ENCODE data around the gene FUBP1.
"Not testable (repeated sequence)": the region's sequence is repeated elsewhere in the genome, so short reads cannot be mapped to it uniquely, and the experiment has no call there.

FUBP1 gene, protein sequence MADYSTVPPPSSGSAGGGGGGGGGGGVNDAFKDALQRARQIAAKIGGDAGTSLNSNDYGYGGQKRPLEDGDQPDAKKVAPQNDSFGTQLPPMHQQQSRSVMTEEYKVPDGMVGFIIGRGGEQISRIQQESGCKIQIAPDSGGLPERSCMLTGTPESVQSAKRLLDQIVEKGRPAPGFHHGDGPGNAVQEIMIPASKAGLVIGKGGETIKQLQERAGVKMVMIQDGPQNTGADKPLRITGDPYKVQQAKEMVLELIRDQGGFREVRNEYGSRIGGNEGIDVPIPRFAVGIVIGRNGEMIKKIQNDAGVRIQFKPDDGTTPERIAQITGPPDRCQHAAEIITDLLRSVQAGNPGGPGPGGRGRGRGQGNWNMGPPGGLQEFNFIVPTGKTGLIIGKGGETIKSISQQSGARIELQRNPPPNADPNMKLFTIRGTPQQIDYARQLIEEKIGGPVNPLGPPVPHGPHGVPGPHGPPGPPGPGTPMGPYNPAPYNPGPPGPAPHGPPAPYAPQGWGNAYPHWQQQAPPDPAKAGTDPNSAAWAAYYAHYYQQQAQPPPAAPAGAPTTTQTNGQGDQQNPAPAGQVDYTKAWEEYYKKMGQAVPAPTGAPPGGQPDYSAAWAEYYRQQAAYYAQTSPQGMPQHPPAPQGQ

DNA sequence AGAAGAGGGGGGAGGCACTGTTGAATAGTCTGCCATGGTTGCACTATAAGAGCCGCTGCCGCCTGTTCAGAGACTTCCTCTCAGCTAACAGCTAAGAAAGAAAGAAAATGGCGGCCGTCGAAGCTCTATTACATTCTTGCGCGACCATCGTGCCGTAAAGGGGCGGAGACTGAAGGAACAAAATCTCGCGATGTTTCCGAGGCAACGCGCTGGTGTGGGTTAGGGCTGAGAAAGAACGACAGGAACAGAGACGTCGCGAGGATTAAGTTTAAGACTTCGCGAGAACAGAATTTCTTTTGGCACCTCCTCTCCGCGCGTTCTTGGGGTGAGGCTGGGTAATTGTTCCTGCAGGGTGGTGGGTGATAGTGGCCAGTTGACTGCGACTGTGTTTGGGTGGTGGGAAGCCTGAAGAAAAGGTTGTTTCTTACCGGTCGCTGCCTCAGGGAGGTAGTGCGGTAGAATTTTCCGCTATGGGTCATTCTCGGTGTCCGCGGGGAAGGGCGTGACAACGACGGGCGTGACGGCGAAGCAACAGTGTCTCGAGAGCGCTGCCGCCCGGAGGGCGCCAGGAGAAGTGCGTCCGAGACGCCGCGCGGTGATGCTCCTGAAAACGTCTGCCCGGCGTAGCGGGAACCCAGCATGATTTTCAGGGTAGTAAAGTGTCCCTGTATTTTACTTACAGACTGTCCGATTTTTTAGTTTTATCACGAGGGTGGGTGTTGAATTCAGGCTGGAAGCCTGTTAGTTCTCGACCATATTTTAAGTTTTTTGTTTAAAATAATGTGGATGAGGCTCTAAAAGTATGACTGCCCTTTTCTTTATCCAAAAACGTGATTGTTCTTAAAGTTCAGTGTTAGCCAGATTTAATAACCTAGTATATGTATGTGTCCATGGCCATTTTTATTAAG, at the start of gene FUBP1:
Gene FUBP1 (minus strand): TSS at position 104 of the 908 bp plus-strand sequence. CDS start 68 bp downstream, at position 36.
- peak; percentile 99 for DNase-seq

DNA sequence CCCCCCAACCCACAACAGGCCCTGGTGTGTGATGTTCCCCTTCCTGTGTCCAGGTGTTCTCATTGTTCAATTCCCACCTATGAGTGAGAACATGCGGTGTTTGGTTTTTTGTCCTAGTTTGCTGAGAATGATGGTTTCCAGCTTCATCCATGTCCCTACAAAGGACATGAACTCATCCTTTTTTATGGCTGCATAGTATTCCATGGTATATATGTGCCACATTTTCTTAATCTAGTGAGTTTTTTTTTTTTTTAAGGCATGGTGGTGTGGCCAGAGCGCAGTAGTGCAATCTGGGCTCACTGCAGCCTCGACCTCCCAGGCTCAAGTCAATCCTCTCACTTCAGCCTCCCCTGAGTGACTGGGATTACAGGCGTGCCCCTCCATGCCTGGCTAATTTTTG, 42.3 kb upstream of the FUBP1 start:
- not testable (repeated sequence) for DNase-seq

DNA sequence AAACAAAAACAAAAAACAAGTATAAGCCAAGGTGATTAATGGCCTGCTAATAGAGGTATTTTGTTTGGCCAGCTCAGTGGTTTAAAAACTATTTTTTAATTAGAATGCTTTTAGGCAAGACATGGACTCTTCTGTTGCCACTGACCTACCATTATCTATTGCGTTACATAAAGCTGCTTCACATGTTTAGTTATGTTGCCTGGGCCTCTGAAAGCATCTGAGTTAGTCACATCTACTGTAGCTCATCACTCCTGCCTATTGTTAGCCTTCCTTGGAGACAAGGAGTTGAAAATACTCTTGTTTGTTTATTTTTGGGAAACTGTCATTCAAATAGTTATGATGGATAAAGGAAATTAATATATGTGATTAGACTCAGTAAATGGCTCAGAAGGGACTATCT, 40.2 kb upstream of the FUBP1 start:
- DNase-seq: no peak

DNA sequence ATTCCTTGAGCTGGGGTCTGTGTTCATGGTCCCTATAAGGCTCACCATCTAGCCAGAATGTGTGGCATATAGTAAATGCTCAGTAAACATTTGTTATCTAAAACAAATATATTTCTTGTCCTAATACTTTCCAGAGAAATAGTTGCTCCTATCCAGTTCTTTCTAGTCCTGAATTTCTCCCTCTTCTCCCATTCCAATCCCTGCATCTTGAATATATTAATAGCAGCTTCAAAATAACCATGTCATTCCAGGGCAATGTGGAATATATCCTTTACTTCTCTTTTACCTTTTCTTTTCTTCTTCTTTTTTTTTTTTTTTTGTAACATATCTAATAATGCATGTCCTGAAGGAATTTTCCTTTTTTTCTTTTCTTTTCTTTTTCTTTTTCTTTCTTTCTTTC, 36.3 kb upstream of the FUBP1 start:
- no peak for DNase-seq

DNA sequence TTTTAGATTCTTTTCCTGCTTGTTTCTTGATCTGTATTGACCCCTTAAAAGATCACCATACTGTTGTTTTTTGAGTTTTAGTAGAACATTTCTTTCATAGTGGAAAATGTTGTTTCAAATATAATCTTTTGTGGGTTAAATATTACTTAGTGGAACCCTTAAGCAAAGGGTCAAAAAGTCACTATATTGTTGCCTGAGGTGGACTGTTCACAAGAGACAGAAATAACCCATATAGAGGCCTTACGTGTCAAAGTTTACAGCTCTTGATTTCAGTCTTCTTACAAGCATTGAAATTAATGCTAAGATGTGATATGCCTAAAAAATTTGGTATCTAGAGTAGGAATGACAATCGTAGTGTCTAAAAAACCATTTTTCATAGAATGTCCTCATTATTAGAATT, 32.2 kb upstream of the FUBP1 start:
- DNase-seq: no peak

DNA sequence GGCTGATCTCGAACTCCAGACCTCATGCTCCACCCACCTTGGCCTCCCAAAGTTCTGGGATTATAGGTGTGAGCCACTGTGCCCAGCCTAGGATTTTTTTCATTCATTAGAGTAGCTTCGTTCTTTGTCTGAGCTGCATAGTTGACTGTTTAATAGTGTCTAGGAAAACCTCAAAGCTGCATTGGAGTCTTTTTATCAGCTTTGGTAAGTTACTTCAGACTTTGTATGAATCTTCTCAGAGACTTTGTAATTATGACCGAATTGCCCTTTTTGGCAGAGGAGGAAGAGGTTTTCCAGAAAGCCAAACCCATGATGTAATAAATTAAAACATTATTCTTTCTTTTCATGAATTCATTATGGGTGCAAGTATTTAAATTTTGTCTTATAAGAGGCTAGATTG, 31.0 kb upstream of the FUBP1 start:
- no peak for DNase-seq

DNA sequence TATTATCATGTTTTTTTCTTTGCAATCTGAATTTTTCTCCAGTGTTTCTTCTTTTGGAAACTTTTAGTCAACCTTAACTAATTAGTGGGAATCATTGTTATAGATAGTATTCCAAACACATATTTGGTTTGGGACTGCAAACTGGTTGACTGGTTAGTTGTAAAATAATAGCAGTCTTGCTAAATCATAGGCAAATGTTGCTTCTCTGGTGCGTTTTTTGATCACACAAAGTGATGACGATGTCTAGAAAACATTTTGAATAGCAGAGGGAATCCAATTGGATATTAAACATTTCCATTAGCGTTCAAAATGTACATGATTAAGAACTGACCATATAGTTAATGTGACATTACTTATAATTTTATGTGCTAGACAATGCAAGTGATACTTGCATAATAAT, 30.4 kb upstream of the FUBP1 start:
- DNase-seq: no peak

DNA sequence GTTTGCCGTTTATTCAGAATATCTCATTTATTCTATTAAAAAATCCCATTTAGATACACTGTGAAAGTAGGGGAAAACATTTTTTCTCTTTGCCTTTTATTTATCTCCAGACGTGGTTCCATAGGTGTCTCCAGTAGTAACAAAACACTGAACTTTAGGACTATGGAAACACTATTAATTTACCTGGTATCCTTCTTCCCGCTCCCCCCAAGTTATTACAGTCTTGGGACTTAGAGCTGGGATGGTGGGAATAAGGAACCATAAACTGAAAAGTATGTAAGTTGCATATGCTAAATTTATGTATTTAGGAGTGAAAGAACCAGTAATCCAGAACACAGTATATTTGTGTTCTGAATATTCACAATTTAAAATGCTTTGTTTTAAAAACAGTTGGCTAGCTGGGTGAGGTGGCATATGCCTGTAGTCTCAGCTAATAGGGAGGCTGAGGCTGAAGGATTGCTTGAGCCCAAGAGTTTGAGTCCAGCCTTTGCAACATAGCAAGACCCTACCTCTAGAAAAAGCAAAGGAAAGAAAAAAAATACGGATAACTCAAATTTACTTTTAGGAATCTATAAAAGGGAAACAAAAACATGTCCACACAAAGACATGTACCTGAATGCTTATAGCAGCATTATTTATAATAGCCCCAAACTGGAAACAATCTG, 28.9 kb upstream of the FUBP1 start:
- DNase-seq: no peak

DNA sequence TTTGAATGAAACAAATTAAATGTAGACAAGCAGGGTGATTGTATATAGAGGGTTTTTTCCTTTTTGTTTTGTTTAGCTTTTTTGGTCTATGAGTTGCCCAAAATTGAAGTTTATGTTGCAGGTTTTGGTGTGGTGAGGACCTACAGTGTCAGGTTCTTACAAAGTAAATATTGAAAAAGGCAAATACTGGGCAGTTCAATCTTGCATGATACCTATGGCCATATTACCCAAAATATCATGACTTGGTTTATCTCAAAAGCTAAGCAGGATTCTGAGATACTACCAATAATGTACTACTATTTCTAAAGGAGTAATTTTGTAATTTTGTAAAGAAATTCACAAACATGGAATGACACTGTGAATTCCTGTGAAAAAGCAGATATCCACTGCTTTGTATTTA, 27.6 kb upstream of the FUBP1 start:
- DNase-seq: no peak

DNA sequence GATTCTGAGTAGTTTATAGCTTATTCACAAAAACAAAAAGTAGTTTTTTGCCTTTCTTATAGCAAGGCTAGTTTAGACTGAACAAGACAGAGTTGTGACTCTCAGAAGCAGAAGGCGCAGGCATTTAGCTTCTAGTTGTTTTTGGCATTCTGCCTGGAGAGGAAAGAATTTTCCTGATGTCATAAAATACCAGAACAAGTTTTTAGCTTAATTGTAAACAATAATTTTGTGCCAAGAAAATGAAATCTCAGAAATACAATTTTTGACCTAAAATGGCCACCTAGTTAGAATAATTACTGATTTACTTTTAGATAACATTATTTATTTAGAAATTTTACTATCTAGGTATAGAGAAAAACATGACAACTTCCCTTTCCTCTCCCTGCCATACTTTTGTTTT, 26.9 kb upstream of the FUBP1 start:
- no peak for DNase-seq

DNA sequence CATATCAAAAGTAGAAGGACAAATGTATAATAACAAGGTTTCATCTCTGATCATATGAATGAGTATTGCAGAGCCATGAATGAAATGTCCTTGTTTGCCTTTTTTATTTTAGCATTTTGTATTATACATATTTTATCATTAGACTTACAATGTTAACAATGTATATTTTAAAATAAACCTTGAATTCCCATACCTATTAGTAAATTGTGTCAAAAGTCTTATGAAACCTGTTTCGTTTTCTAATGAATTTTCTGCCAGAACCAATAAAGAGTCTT, 26.5 kb upstream of the FUBP1 start:
- DNase-seq: no peak

DNA sequence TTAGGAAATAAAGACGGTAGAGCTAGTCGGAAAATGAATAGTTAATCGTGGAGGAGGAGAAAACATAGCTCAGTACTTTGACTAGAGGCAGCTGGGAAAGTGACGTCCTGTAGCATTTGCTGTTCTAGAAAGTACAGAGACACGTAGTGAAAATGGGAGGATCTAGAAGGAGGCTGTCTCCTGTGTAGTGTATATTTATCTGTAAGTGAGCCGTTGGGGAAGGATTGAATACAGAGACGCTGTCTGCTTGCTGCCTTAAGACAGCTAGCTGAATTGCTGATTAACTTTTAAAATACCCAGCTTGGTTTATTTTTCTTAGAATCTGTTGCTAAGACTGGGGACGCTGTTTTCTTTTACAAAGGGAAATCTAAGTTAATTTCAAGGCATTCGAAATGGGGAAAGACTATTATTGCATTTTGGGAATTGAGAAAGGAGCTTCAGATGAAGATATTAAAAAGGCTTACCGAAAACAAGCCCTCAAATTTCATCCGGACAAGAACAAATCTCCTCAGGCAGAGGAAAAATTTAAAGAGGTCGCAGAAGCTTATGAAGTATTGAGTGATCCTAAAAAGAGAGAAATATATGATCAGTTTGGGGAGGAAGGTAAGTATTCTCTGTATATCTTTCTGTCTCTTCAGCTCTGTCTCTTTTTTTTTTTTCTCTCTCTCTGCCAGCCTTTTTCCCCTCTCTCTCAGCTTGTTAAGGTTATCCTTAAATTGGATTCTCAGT, 26.0 kb upstream of the FUBP1 start, which contains the start of gene DNAJB4:
Gene DNAJB4 (plus strand): TSS at position 221 of the 729 bp plus-strand sequence. CDS start 172 bp downstream, at position 393.
- DNase-seq: no peak

DNA sequence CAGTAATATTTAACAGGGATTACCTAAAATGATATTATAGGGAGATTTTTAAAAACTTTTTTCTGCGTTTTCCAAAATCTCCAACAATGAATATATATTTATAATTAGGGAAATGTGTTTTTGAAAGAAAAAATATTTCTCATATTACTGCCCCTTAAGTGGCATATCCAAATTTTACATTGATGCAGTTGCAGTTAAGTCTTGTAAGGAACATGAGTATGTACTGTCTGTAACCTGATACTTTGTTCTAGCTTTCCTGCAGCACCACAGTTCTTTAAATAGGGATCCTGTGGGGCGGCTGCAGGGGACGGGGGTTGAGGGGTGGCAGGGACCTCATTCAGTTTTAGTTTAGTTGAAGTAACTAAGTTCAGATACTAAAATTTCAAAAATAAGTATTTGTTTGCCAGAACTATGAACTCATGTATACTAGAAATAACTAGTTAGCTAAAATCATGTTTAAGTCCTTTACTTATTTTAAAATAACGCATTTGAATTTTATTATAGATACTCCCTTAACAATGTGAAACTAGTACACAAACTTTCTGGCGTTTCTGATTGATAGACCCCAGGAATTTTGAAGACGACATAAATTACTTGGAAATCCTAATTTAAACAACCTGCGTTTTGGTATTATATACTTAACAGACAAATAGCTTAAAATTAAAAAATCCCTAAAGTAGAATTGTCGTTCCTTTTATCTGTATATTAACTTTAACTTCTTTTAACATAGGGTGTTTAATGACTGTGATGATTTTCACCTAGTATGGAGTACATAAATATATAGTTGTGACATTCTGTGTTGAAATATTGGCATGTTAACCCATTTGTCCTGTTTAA, 25.2 kb upstream of the FUBP1 start:
- no peak for DNase-seq

DNA sequence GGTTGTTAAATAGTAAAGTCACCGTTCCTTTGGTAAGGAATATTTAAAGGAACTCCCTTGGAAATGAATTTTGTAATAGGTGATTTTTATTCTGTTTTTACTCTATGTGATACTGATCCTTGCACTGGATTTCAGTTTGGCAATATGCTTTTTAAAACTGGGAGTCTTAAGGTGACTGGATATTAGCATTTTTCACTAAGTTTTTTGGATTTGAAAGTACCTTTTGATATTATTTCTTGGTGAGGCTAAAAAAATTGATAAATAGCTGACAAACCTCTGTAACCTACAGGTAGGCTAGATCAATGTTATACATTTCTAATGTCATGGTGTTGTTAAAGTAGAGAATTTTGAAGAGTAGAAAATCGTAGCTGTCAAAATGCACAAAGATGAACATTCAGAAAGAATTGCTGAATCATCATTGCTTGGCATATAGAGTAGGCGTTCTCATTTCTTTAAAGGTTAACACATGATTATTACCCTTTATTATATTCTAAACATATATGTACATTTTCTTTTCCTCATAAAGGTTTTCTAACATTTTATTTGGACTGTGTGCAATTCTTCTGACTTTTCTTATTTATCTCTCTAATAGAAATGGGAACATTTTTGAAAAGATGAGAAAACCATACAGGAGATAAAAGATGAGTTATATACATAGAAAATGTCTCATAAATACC, 24.3 kb upstream of the FUBP1 start:
- DNase-seq: no peak

DNA sequence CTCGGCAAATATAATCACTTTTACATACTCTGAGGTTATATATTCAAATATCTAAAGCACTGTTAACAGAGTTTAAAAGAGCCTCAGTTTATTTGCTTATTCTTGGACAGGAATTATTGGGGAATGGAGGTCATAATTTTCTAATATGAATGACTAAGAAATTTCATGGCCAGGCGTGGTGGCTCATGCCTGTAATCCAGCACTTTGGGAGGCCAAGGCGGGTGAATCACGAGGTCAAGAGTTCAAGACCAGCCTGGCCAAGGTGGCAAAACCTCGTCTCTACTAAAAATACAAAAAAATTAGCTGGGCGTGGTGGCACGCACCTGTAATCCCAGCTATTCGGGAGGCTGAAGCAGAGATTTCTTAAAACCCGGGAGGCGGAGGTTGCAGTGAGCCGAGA, 21.7 kb upstream of the FUBP1 start:
- DNase-seq: not testable (repeated sequence)

DNA sequence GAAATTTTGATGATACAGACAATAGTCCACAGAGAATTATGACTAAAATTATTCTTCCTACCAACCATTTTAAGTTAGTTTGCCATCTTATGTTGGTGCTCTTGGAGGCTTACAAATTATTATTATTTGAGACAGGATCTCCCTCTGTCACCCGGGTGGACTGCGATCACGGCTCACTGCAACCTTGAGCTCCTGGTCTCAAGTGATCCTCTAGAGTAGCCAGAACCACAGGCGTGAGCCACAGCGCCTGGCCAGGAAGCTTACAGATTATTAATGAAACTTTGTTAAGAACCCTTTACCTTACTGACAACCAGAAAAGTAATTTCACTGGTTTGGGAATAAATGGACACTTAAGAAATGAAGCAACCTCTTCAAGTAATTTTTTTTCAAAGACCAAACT, 17.9 kb upstream of the FUBP1 start:
- DNase-seq: peak; percentile 51

DNA sequence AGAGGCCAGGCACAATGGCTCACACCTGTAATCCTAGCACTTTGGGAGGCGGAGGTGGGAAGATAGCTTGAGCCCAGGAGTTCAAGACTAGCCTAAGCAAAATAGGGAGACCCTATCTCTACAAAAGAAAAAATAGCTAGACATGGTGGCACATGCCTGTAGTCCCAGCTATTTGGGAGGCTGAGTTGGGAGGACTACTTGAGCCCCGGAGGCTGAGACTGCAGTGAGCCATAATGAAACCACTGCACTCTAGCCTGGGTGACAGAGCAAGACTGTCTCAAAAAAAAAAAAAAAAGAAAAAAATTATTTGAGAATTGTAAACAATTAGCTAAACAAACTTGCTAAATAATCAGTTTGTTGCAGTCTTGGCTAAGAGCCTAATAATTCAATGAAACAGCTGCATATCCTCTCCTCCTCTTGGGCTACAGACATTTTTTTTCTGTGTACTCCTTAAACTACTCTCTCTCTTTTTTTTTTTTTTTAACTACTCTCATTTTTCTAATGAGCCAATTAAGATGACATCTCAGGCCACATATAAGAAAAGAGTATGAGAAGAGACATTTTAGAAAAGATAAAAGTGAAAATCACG, 15.3 kb upstream of the FUBP1 start:
- DNase-seq: no peak

DNA sequence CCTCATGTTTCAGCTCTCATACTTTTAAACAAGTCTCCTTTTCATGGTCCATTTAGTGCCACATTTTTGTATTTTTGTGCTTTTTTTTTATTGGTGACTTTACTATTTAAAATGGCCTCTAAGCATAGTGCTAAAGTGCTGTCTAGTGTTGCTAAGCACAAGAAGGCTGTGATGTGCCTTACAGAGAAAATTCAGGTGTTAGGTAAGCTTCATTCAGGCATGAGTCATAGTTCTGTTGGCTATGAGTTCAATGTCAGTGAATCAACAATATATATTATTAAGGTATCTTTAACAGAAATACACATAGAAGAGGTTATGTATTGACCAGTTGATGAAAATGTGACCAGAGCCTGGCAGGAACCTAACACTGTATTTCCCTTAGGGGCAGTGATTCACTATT, 12.8 kb upstream of the FUBP1 start:
- DNase-seq: no peak

DNA sequence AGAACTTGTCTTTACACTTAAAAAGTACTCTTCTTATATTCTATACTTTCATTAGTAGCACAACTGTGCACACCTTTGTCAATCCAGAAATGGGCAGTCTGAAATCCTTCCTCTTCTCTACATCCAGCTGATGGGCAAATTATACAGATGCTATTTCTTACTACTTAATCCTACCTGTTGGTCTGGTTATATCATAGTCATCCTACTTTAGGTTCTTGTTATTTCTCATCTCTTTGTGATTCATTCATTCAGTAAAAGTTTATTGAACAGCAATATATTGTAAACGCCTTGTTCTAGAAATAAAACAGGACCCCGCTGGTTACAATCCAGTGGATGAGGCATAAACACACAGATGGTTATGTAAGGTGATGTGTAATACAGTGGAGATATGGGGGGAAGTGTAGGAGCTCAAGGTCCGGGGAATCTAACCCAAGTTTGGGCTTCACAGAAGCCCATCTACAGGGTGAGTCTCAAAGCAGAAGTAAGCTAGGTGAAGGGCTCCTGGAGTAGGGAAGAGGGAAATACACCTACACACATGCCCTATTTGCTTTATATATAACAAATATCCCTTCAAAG, 11.8 kb upstream of the FUBP1 start:
- DNase-seq: no peak

DNA sequence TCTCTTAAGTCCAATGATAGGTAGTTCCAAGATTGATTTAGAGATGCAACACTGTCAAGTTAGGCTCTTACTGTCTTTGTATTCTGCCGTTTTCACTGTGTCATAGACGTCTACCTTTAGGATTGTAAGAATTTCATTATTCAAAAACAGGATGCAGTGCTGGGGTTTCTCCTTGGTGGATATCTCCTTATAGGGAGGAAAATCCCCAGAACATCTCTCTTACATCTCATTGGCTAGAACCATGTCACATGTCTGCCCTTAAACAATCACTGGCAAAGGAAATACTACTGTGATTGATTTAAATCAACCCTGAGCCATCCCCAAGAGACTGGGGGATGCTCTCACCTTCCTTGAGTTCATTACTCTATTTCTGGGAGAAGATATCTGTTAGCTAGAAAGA, 10.9 kb upstream of the FUBP1 start:
- DNase-seq: no peak

All from DMS79 treated with DMSO at 0.1 percent for 48 hours (cell line).